DND-41 (cell line): Measurements from ENCODE around the gene NAA10.

Experiments
- ATAC-seq: fragments of 200-7000 bp; cut with Tn5 transposase; 3 replicates; pipeline ENCODE4 v1.9.1; 2021; ENCODE audit warnings: low read depth; ENCODE audit not compliant: insufficient read depth
- DNase-seq: peaks from one replicate; pipeline ENCODE4 v3.0.0-alpha.2; 2020
- H2AFZ ChIP-seq: 2 replicates; pipeline ENCODE4 v1.6.0; 2012; ENCODE audit warnings: low read depth, low read length
- H3K27ac ChIP-seq: 2 replicates; pipeline ENCODE4 v1.5.1; 2012; ENCODE audit warnings: low read length, inconsistent platforms
- H3K27me3 ChIP-seq: fragments of 200-600 bp; sonication (generic); 2 replicates; pipeline ENCODE4 v1.6.0; 2012; ENCODE audit warnings: low read length, mild to moderate bottlenecking, inconsistent platforms; ENCODE audit not compliant: insufficient read depth, poor library complexity
- H3K36me3 ChIP-seq: 2 replicates; pipeline ENCODE4 v1.5.1; 2012; ENCODE audit warnings: low read length, inconsistent platforms; ENCODE audit not compliant: insufficient read depth
- H3K4me1 ChIP-seq: 2 replicates; pipeline ENCODE4 v1.5.1; 2012; ENCODE audit warnings: mild to moderate bottlenecking, low read length; ENCODE audit not compliant: insufficient read depth
- H3K4me2 ChIP-seq: 2 replicates; pipeline ENCODE4 v1.6.0; 2012; ENCODE audit warnings: mild to moderate bottlenecking, moderate library complexity, low read length, inconsistent platforms; ENCODE audit not compliant: insufficient read depth
- H3K4me3 ChIP-seq, 2 experiments: fragments of 200-600 bp in 1 of 2; shearing (Covaris generic) in 1 of 2; 2 replicates each; pipeline ENCODE4 v1.5.1; 2012 to 2016; ENCODE audit warnings: inconsistent platforms in 2 of 2, low read length in 2 of 2, mild to moderate bottlenecking in 2 of 2, low read depth in 1 of 2, moderate library complexity in 1 of 2
- H3K79me2 ChIP-seq: 2 replicates; pipeline ENCODE4 v1.6.0; 2012; ENCODE audit warnings: low read length, inconsistent platforms; ENCODE audit not compliant: insufficient read depth
- H3K9ac ChIP-seq: 2 replicates; pipeline ENCODE4 v1.6.0; 2012; ENCODE audit warnings: low read depth, mild to moderate bottlenecking, inconsistent platforms, low read length, moderate library complexity
- H3K9me3 ChIP-seq: 2 replicates; pipeline ENCODE4 v1.5.1; 2012; ENCODE audit warnings: low read length, moderate library complexity, mild to moderate bottlenecking, inconsistent platforms; ENCODE audit not compliant: insufficient read depth, severe bottlenecking
- H4K20me1 ChIP-seq: 2 replicates; pipeline ENCODE4 v1.6.0; 2012; ENCODE audit warnings: low read length; ENCODE audit not compliant: insufficient read depth
- EZH2 ChIP-seq: IDR thresholded peaks from 3 replicates; pipeline ENCODE4 v1.6.1; 2012; ENCODE audit warnings: borderline replicate concordance, low read depth, mild to moderate bottlenecking, moderate library complexity, low read length, inconsistent platforms; ENCODE audit not compliant: severe bottlenecking
- TF ChIP-seq, protein P1 (sequence below): IDR thresholded peaks from 2 replicates; pipeline ENCODE4 v1.5.1; 2012; ENCODE audit warnings: borderline replicate concordance, low read length, moderate library complexity, mild to moderate bottlenecking; ENCODE audit not compliant: poor library complexity, severe bottlenecking; ENCODE audit errors: extremely low read depth

Gene NAA10

DNA sequence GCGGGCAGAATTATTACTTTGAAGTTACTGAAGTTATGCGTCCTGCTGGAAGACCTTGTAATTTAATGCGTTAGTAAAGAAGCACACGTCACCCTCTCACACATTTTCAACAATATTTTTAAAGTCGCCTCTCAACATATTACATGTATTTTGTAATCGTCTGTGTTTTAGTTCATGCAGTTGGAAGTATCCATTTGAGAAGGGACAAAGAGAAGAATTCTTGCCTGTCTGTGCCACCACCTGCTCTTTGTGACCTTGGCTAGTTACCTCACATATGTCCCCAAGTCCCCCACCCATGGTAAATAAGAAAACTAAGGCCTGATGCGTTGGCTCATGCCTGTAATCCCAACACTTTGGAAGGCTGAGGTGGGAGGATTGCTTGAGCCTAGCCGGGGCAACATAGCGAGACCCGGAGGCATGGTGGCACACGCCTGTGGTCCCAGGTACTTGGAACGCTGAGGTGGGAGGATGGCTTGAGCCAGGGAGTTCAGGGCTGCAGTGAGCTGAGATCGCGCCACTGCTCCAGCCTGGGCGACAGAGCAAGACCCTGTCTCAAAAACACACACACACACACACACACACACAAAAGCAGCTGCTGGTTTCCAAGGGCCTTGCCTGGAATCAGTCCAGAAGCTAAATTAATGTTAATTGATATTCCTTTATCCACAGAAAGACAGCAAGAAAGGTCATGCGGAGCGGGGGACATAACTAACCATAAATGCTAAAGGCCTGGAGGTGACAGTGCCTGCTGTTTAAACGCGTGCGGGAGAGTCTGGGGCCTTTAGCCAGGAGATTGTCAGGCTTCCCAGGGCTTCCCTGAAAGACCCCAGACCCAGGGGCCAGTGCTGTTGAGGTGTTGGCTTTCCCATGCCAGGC is 38.5 kb upstream of the NAA10 start:
- H3K79me2 ChIP-seq: peaks cover 56% of the 10 kb centered on the region
- peak overlapping the region; percentile 99 for H3K9ac ChIP-seq
- H3K9me3 ChIP-seq: no peaks in the 10 kb centered on the region
- H3K27me3 ChIP-seq: no peaks in the 10 kb centered on the region
- H3K27ac ChIP-seq: peak overlapping the region; percentile 100
- H4K20me1 ChIP-seq: peaks cover 15% of the 10 kb centered on the region
- DNase-seq: peak; percentile 32
- TF ChIP-seq EZH2: no peak
- peak overlapping the region; percentile 31 for H2AFZ ChIP-seq
- H3K4me2 ChIP-seq: peak overlapping the region; percentile 73
- H3K36me3 ChIP-seq: peaks cover 13% of the 10 kb centered on the region
- peaks cover 24% of the 10 kb centered on the region for H3K4me1 ChIP-seq
- ATAC-seq: no peak
- peak overlapping the region; percentile 55 to 90; a peak in 3 of 4 replicates for H3K4me3 ChIP-seq

DNA sequence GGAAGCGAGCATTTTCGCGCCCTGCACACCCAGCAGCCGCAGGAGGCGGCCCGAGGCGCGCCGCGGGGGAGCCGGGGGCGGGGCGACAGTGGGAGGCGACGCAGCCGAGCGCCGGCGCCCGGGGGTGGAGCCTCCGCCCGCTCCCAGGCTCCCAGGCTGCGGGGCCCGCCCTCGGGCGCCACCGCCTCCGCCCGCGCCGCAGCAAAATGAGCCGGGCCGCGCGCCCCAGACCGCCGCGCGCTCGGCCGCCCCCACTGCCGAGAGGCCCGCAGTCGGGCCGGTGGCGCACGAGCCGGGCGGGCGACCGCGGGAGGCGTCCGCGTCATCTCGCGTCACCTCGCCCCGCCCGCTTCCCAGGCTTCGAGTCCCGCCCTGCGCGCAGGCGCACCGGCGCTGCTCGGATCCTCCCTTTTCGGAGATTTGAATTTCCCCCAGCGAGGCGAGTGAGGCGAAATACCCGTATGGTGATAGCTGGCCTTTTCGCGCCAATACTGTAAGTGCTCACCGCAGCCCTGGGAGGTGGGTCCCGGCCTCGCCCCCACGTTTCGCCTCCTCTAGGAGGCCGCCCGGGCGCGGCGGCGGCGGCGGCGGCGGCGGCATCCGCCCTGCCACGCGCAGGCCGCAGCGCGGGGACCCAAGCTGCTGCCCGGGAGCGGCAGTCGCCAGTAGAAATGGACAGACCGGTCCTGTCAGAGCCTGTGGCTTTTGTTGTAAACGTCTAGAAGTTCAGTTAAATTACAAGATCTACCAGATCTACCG is 37.7 kb upstream of the NAA10 start, which contains the start of gene TMEM187:
TSS of gene TMEM187 (plus strand) at position 387 of the 759 bp plus-strand sequence. CDS start 9,309 bp downstream, outside the sequence.
- Histone ChIP-seq H3K4me3 (peak within 1 kb of the TSS; percentile 58 to 90), H3K9ac (peak within 1 kb of the TSS; percentile 99), H3K79me2 (peaks cover 64% of the 10 kb centered on the region), H3K27ac (peak within 1 kb of the TSS; percentile 100), H3K9me3 (no peaks in the 10 kb centered on the region), H3K27me3 (no peaks in the 10 kb centered on the region), H3K36me3 (peaks cover 22% of the 10 kb centered on the region), H4K20me1 (peaks cover 23% of the 10 kb centered on the region), H3K4me1 (peaks cover 33% of the 10 kb centered on the region), H2AFZ (peak within 1 kb of the TSS; percentile 74), H3K4me2 (peak within 1 kb of the TSS; percentile 73)
- TF ChIP-seq, protein P1, sequence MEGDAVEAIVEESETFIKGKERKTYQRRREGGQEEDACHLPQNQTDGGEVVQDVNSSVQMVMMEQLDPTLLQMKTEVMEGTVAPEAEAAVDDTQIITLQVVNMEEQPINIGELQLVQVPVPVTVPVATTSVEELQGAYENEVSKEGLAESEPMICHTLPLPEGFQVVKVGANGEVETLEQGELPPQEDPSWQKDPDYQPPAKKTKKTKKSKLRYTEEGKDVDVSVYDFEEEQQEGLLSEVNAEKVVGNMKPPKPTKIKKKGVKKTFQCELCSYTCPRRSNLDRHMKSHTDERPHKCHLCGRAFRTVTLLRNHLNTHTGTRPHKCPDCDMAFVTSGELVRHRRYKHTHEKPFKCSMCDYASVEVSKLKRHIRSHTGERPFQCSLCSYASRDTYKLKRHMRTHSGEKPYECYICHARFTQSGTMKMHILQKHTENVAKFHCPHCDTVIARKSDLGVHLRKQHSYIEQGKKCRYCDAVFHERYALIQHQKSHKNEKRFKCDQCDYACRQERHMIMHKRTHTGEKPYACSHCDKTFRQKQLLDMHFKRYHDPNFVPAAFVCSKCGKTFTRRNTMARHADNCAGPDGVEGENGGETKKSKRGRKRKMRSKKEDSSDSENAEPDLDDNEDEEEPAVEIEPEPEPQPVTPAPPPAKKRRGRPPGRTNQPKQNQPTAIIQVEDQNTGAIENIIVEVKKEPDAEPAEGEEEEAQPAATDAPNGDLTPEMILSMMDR: no peak
- no peak for TF ChIP-seq EZH2
- DNase-seq (peak; percentile 93), ATAC-seq (peak; percentile 44)

DNA sequence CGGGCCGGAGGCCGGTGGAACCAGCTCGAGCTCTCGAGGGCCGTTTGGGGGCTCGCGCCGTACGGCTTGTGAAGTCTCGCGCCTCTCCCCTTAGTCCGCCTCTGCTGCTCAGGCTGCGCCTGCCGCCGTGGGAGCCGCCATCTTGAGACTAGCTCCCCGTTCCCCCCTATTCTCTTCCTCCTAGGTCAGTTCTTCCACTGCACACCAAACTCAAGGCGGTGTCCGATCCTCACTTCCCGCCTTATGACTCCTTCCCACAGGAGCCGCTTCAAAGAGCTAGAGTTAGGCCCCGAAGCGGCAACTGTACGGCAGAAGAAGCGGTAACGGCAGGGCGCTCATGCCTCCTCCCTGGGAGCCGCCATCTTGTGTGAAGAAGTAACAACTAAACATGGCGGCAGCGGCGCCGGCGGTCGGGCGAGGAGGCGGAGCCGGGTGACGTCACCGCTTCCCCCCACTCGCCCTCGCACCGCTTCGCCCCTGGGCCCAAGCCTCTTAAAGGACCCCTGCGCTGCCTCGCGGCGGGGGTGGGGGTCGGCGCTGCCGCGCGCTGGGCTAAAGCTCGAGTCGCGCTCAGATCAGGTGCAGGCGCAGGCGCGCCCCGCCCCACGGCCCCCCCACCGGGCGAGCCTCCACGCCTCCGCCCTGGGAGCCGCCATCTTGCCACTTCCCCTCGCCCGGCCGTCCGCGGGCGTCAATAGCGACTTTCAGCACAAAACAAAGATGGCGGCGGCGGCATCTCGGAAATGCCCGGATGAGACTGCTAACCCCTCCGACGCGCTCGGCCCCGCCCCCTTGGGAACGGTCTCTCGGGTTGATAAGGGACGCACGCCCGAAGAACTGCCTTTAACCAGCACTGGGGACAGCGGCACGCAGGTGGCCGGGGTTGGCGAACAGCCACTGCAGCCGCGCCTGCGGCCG is 36.9 kb upstream of the NAA10 start, which contains the start of gene HCFC1:
TSS of gene HCFC1 (minus strand) at position 369 of the 918 bp plus-strand sequence. CDS start 978 bp downstream, outside the sequence.
- peak; percentile 38 for ATAC-seq
- peaks cover 73% of the 10 kb centered on the region for H3K79me2 ChIP-seq

More for the DNA sequence above, 36.9 kb upstream of the NAA10 start, which contains the start of gene HCFC1:
- H3K4me3 ChIP-seq: peak within 1 kb of the TSS; percentile 58 to 90
- DNase-seq: peak; percentile 92
- peaks cover 41% of the 10 kb centered on the region for H3K4me1 ChIP-seq
- H3K9me3 ChIP-seq: no peaks in the 10 kb centered on the region
- H3K9ac ChIP-seq: peak within 1 kb of the TSS; percentile 99
- peak within 1 kb of the TSS; percentile 73 for H3K4me2 ChIP-seq
- peaks cover 31% of the 10 kb centered on the region for H4K20me1 ChIP-seq
- peak within 1 kb of the TSS; percentile 100 for H3K27ac ChIP-seq
- TF ChIP-seq EZH2: no peak
- TF ChIP-seq, protein P1: no peak
- H2AFZ ChIP-seq: peak within 1 kb of the TSS; percentile 74
- H3K27me3 ChIP-seq: no peaks in the 10 kb centered on the region
- peaks cover 30% of the 10 kb centered on the region for H3K36me3 ChIP-seq
